IPS-NIHi11 (cell line): ENCODE results near the gene FRMD4A.
A peak's percentile ranks its signal among the peaks of the same experiment; 100 is the strongest.

Experiments used
- DNase-seq: peaks from one replicate; pipeline ENCODE4 v3.0.0; 2012; ENCODE audit warnings: mixed read lengths, low spot score

FRMD4A gene

DNA sequence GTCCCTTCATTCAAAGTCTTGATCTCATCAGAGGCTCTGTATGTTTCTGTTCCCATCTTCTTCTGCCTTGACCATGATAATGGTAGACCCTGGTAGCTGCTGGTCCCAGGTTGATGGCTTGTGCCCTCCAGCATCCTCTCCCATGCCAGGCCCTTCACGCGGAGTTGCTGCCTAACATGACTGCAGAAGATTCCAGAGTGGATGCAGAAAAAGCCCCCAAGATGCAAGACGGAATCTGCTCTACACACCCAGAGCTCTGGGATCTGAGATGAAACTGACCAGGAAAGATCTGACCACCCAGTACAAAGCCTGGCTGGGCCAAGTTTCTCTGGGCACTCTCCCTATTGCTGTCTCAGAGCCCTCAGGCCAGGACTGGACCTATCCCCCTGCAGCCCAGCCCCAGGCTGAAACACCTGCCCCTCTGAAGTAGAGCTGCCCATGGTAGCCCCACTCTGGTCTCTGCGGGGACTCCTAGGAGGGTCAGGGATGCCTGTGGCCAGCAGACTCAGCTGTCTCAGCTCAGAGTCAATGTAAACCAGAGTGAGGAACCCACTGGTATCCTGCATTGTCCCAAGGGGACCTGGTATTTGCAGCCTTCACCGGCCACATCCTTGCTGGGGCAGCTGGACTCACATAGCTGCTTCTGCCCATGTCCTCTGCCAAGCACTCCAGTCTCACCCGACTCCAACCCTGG, 9.5 kb upstream of the FRMD4A start:
- no peak for DNase-seq

DNA sequence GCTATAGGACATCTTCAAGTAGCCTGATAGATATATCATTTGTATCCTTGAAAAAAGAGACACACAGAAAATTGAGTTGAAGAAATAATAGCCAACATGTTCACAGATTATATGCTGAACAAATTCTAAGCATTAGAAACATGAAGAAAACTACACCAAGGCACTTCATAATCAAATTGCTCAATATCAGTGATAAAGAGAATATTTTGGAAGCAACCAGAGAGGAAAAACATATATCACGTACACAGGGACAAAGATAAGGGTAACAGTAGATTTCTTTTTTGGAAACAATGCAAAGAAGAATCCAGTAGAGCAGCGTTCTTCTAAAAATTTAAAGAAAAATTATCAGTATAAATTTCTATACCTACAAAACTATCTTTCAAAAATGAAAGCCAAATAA, 6.0 kb upstream of the FRMD4A start:
- DNase-seq, result no peak

GRCh38 chr10:14334771-14335170, 4.0 kb upstream of the FRMD4A start:
- no peak for DNase-seq

- DNase-seq, result no peak
These were observed 2.9 kb upstream of the FRMD4A start for GRCh38 chr10:14333606-14334005.

- DNase-seq, result no peak
These were observed 2.2 kb upstream of the FRMD4A start for GRCh38 chr10:14332903-14333302.

DNA sequence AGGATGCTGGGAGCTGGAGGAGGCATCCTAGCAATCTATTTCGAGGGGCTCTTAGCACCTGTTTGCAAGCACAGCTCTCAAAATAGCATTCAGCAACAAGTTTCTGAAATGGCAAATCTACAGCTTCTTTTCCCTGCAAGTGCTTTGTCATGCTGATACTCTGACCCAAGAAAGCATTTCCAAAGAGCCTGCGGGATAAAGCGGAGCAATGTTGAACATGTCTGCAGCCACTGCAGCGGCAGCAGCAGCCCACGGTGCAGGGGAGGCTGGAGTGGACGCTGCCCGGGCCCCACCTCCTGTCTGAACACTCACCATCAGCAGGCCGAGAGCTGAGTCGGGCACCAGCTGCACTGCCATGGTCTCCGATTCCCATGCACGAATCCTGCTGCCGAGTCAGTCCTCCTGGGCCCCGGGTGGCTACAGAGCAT, 964 bp downstream of the FRMD4A start:
- peak; percentile 35 for DNase-seq

DNA sequence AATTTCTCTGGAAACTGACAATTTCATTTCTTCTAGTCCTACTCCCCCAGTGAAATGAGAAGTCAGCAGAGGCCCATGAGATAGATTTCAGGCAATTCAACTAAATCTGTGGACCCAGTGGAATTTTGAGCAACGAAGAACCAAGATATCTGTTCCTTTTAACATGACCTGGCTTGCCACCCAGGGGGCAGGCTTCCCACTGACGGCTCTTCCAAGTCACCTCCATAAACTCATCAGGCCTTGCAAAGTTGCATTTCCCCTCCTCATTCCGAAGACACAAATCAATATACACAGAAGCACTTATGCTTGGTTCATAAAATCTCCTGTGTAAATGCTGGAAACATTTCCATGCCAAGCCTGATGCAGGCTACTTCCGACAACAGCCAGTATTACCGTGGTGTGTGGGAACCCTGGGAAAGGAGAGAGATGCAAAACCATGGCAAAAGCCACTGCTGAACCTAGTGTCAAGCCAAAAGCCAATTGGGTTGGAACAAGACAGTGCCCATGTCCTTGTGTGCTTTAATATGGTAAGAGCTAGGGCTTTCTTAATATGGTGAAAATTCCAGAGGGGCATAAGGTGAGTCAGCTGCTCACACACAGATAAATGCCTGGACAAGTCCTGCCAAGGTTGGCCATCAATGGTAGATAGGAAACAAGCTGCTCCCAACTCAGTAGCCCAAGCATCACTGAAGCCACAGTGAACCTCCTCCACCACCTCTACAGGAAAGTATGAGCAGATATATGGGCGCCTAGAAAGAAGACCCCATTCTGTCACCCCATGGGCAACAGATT, 1.6 kb downstream of the FRMD4A start:
- no peak for DNase-seq

DNA sequence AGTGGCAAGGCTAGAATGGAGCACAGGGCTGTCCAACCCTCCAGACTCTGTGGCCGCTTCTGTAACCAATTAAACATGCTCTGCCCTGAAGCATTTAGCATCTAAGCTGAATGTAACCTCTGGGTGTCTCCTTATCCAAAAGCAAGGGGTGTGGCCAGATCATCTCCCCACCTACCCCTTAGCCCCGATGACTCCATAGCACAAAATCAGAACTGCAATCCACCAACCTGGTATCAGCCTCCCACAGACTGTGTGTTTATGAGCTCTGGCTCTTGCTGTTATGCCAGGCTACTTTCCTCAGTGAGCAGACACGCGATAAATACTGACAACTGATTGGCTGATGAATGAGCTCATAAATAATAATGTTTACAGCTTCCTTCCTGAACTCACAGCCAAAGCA, 3.2 kb downstream of the FRMD4A start:
- DNase-seq, result no peak

DNA sequence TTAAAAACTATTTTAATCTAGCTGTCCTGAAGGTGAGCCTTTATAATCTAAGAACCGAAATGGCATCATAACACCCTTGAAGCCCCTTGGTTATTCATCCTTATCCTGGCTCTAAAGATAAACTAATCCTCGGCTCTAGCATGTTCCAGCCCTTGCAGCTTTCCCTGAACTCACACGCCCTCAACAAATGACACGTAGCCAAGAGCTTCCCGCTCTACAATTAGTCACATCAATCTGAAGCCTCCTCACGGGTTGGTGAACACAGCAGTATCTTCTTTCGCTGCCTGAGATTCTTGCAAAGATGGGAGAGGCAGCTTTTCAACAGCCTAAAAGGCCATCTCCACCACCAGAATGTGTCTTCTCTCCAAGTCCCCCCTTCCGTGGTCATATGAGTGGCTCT, 4.1 kb downstream of the FRMD4A start:
- no peak for DNase-seq

GRCh38 chr10:14325325-14325955, 5.3 kb downstream of the FRMD4A start:
- peak; percentile 44 for DNase-seq

DNA sequence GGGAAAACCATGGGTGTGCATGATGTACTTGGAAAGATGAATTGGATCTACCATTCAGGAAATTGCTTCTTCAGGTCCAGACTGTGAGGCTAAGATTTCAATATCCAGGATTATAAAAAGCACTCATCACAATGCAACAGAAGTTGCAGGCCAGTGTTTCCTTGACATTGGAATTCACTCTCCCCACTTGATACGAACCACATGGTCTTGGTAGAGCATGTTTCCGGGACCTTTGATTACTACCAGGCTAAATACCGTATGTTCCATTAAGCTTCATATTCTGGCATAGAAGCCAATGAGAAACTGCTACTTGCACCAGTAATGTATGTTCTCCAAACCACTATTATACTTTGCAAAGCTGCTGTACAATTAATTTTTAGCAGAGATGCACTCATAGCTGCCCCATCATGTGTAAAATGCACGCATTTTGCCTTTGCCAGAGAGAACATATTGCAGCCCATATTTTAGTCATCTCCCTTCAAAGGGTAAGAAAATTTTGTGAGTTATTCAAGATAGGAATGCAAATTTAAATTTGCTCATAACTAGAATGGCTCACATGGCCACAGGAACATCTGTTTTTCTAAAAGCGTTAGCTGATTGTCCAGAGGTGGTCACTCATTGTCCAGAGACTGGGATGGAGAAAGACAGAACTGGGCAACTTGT, 8.1 kb downstream of the FRMD4A start:
- no peak for DNase-seq

DNA sequence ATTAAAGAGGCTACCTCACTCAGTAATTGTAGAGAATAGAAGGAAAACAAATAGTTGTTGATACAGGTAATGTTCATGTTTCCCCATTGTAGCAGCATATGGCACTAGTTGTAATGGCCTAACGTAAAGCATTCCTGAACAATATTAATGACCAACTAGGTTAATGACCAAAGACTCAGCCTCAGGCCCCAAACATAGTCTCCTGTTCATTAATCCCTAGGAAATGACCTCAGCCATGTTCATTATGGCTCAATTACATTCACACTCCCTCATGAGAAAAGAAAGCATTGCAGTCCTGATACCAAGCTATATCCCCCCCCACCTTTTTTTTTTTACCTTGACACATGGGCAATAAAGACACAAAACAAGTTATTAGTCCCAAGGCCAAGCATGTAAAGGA, 12.7 kb downstream of the FRMD4A start:
- no peak for DNase-seq

GRCh38 chr10:14312014-14312413, 18.7 kb downstream of the FRMD4A start:
- no peak for DNase-seq

DNA sequence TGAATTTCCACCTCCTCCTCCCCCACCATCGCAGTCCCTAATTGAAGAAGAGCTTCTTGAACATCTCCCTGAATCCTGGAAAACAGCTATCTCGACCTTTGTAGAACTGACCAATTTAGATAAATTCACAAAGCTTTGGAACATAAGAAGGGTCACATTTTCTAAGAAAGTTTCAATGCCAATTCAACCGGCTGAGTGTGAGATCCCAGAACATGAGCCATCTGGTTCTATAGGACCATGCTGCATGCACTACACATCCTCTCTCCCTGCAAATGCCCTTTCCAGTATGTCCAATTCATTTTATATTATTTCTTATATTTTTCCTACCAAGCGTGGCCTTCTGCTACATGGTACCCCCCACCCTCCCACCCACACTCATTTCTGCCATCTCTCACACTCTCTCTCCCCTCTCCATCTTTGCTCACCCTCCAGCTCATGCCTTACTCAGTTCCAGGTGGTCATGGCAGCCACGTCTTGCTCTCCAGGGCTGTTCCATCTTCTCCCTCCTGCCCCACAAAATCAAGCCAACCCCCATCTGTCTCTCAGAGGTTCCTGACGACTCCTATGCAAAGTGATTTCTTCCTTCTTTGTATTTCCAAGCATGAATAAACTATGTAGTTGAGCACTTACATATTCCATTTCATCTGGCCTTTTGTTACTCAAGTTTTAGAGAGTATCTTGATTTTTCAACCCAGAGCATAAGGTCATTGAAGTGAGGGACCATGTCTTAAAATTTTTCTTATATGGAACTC, 19.3 kb downstream of the FRMD4A start:
- DNase-seq, result no peak

- DNase-seq, result no peak
These were observed 21.1 kb downstream of the FRMD4A start for GRCh38 chr10:14309593-14309992.

- no peak for DNase-seq
These were observed 24.5 kb downstream of the FRMD4A start for GRCh38 chr10:14306190-14306589.

- no peak for DNase-seq
These were observed 26.7 kb downstream of the FRMD4A start for GRCh38 chr10:14304046-14304445.

- peak; percentile 39 for DNase-seq
These were observed 28.7 kb downstream of the FRMD4A start for GRCh38 chr10:14302035-14302434.

DNA sequence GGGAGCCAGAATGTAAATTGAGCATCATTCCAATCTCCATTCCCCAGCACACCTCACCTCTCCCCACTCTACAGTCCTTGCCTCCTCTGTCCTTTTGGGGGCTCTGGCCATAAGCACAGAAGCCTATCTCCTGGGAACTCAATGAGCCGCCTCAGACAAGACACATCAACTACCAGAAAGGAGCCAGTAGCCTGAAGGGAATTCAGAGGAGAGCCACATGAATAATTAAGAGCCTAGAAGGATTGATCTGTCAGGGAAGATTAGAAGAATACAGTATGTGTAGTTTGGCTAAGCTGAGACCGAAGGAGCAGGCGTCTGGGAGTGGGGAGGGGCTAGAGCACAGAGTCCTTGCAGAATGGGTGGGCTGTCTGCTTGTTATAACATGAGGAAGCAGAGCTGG, 31.2 kb downstream of the FRMD4A start:
- DNase-seq, result no peak

- DNase-seq, result no peak
These were observed 34.5 kb downstream of the FRMD4A start for GRCh38 chr10:14296065-14296709.

- no peak for DNase-seq
These were observed 36.2 kb downstream of the FRMD4A start for GRCh38 chr10:14294347-14295059.
